Testis (tissue), 2 donors: ENCODE results near the gene CACNA1D.

Experiments
- CTCF ChIP-seq, 3 experiments: fragments of 450-650 bp in 2 of 3; fragments of 200-600 bp in 1 of 3; sonication (generic) in 1 of 3; IDR thresholded peaks; one replicate each; pipeline ENCODE4 v1.5.1; 2016 to 2019; ENCODE audit warnings: antibody characterized with exemption in 3 of 3, mild to moderate bottlenecking in 2 of 3, moderate library complexity in 1 of 3
- POLR2A ChIP-seq: fragments of 450-650 bp; IDR thresholded peaks from one replicate; pipeline ENCODE4 v1.6.1; 2017; ENCODE audit warnings: antibody characterized with exemption, mild to moderate bottlenecking, moderate library complexity

GRCh38 chr3:53510508-53510907 is 16.1 kb downstream of the CACNA1D start:
- no peak for TF ChIP-seq CTCF (IDR thresholded peaks at IDR 0.05)
- TF ChIP-seq POLR2A = no peak
